Right renal cortex interstitium (tissue), 3 donors: Measurements from ENCODE around the gene ATL1. TPM values are rescaled to one million over a fixed set of nuclear protein-coding genes. Genes with fewer than 3 reads are reported as not detected.
"Not testable (repeated sequence)": the region's sequence is repeated elsewhere in the genome, so short reads cannot be mapped to it uniquely, and the experiment has no call there.

Source experiments
- DNase-seq, 3 donors: peaks; one replicate each; pipeline ENCODE4 v3.0.0-alpha.2; 2013; ENCODE audit warnings: low read depth in 3 of 3, low spot score in 2 of 3
- polyA plus RNA-seq, 3 donors: library from polyadenylated mRNA; unstranded; fragments of 120-200 nt; gene quantifications; one replicate each; pipeline ENCODE4 v1.2.1, GENCODE V29; 2013; ENCODE audit not compliant: insufficient read length in 3 of 3

ATL1 gene
- polyA plus RNA-seq, 3 donors = 8.8 to 10.7 (median 10.2) TPM

DNA sequence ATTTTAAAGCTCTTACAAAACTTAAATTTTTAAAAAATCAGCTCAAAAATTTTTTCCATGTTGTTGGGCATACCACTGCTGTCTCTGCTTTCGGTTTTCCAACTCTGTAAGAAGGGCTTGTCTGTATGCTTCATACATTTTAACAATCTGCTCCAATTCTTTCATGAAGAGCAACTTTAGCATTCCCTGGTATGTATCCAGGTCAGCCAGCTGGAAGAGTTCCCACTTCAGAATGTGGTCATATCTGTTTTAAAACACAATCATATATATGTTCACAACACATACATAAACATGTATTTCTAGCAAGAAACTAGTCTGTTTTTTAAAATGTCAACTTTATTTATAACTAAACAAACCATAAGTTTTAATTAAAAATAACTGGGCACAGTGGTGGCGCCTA lies 75.2 kb downstream of the ATL1 start:
- DNase-seq = no peak

DNA sequence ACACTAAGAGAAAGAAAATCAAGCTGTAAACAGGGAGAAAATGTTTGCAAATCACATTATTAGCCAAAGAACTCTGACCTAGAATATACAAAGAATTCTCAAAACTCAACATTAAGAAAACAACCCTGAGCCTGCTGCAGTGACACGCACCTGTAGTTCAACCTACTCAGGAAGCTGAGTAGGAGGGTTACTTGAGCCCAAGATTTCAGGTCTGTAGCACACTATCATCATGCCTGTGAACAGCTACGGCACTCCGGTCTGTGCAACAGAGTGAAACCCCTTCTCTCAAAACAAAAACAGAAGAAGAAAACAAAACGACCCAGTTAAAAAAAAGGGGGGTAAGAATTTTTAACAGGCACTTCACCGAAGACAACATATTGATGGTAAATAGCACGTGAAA lies 87.3 kb downstream of the ATL1 start:
- DNase-seq = no peak

- DNase-seq = no peak
Measured at GRCh38 chr14:50647753-50648152, 87.8 kb downstream of the ATL1 start.

- DNase-seq = no peak
Measured at GRCh38 chr14:50649691-50650090, 89.7 kb downstream of the ATL1 start.

GRCh38 chr14:50656776-50657175 lies 96.8 kb downstream of the ATL1 start:
- DNase-seq = no peak

DNA sequence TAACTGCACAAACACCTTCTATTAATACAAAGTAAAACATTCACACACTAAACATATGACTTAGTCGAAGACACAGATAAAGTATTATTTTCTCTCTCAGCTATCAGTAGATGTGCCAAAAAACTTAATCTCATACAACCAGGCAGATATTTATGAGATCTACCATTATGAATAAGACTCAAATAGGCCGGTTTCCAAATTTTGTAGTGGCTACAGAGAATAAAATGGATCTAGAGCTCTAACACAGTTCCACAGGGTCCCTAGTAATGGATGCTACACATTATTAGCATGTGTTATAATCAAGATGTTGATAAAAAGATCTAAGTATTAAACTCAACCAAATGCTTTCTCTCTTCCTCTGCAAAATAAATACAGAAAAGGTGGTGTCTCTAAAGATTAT lies 97.8 kb downstream of the ATL1 start:
- DNase-seq = no peak

- DNase-seq = no peak
Measured at GRCh38 chr14:50658203-50658602, 98.3 kb downstream of the ATL1 start.

GRCh38 chr14:50659327-50659974 lies 99.5 kb downstream of the ATL1 start:
- DNase-seq = no peak

DNA sequence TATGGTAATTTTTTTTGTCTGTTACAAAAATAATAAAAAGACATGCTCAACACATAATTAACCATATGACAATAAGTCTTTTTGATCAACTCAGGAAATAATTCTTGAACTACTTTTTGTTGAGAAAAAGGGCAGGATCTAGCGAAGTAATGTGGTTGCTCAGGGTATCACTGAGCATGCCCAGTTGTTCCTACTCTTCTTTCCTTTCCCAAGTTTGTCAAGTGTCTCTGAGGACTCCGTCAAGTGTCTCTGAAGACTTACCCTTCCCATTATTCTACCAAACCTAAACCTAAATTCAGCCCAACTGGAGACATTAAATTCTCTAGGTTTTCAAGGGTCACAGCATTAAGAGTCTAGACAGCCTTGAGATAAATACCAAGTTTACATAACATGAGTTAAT lies 104.6 kb downstream of the ATL1 start:
- DNase-seq = not testable (repeated sequence)

- not testable (repeated sequence) for DNase-seq
Measured at GRCh38 chr14:50665300-50665699, 105.4 kb downstream of the ATL1 start.

GRCh38 chr14:50666772-50667683 lies 107.1 kb downstream of the ATL1 start:
- DNase-seq = peak; percentile 37 to 60 (median 59)

- DNase-seq = no peak
Measured at GRCh38 chr14:50667684-50667995, 107.7 kb downstream of the ATL1 start.

- peak; percentile 68 to 72 (median 72) for DNase-seq
Measured at GRCh38 chr14:50667996-50668825, 108.3 kb downstream of the ATL1 start, which contains the start of gene SAV1. SAV1 (minus strand) TSS chr14:50668306; CDS start chr14:50667967, 339 bp downstream.

GRCh38 chr14:50668826-50669143 lies 108.8 kb downstream of the ATL1 start:
- DNase-seq = no peak

DNA sequence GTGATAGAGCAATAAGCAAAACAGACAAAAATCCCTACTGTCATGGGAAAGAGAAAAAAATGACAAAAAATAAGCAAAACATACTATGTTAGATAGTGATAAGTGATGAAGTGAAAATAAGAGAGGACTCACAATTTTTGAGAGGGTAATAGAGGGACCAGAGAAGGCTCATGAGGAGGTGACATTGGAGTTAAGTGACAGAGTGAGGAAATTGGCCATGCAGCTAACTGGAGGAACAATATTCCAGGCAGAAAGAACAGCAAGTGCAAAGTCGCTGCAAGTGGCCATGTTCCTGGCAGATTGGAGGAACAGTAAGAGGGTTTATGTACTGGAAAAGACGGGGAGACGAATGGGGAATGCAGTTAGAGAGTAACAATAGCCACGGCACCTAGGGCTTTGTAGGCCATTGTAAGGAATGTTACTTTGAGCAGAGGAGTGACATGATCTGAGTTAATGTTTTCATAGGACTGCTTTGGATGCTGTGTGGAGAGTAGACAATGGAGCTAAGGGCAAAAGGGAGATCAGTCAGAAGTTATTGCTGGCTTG lies 109.6 kb downstream of the ATL1 start:
- DNase-seq = no peak

- DNase-seq = no peak
Measured at GRCh38 chr14:50670196-50670865, 110.4 kb downstream of the ATL1 start.

- no peak for DNase-seq
Measured at GRCh38 chr14:50670866-50671256, 110.9 kb downstream of the ATL1 start.

DNA sequence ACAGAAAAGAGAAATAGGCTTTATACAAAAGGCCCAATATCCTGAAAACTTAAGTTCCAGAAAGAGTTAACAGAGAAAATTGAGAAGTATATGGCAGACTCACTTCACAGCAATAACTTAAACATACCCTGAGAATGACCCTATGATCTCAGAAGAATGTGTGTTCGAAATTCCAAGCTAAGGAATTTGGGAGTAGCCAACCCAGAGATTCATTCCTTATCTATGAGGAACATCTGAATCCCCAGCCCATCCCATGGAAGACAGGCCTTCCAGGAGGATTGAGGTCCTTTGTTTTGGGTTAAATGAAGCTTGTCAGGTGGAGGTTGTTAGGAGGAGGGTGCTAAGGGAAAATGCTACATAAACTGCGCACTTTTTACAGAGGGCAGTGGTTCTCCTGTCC lies 115.7 kb downstream of the ATL1 start:
- no peak for DNase-seq

GRCh38 chr14:50676814-50677516 lies 117.0 kb downstream of the ATL1 start:
- DNase-seq = no peak

DNA sequence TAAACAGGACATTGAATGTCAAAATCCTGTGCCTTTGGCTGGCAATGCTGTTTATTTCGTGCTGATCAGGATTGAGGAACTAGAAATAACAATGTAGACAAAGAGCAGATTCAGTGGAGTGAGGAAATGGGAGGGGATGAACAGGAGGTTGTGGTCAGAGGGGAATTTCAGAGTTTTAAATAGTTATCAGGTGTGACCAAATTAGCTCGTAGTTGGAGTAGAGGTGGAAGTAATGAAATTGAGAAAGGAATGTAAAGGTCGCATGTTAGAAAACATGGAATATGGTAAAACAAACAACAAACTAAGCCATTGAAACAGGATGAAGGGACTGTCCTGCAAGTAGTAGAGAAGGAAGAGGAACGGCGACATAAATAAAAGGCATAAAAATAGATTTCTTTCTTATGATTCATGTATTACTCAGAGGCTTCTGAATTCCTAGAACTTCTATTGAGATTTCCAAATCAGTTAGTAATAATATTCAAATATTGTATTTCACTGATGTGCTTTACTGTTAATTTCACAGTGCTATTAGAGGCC lies 117.7 kb downstream of the ATL1 start:
- DNase-seq = no peak
